ENCODE results near the gene ENG.
A peak's percentile ranks its signal among the peaks of the same experiment; 100 is the strongest.

ENG gene

DNA sequence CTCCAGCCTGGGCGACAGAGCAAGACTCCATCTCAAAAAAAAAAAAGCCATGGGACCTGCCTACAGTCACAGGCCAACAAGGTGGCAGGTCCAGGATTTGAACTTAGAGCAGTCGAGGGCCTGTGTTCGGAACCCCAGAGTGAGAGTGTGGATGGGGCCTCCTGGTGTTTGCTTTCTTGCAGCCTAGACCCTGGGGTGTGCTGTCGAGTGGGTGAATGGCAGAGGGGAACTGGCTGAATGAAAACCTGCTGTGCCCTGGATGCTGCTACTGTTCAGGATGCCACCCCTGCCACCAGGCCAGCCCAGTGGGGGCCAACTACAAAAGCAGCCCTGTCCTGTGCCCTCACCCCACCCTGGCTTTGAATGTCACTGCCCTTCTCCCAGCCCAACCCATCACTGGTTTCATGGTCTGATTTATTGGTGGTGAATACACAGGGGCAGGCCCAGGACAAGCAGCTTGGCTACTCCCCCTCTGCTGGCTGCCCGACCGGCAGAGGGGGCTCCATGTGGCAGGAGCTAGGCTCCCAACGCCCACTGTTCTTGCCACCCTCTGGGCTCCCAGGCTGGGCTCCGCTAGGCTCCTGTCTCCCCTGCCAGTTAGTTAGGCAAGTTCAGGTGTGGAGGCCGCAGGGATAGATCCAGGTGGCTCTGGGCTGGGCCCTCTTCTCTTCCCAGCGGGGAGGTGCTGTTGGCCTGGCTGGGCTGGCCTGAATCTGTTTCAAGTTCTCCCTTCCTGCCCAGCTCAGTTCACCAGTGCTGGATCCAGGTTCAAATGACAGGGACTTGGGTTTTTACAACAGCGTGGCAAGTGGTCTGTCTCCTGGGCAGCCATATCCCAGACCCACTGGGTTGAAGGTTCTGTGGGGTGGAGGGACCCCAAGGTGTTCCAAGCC is 39.6 kb downstream of the ENG start:
- no peak for DNase-seq (ENCODE audit: low read depth)

- DNase-seq (ENCODE audit: low read depth), result no peak
Measured at GRCh38 chr9:127813686-127814226, 40.7 kb downstream of the ENG start.

DNA sequence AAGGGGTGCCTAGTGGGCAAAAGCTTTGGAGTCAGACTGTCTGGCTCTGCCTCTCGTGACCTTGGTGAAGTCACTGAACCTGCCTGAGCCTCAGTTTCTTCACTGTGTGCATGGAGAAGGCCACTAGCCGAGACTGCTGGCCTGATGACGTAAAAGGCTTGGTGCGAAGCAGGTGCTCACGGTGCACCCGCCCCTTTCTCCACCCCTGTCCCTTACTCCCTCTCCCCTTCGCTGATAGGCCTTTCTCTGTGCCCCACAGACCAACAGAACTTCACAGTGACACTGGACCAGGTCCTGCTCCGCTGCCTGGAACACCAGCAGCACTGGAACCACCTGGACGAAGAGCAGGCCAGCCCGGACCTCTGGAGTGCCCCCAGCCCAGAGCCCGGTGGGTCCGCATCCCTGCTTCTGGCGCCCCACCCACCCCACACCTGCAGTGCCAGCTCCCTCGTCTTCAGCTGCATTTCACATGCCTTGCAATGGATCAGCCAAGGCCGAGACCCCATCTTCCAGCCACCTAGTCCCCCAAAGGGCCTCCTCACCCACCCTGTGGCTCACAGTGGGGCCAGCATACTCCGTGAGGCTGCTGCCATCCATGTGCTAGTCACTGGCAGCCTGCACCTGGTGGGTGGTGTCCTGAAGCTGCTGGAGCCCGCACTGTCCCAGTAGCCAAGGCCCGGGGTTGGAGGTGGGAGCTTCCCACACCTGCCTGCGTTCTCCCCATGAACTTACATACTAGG is 41.4 kb downstream of the ENG start:
- no peak for DNase-seq (ENCODE audit: low read depth)

DNA sequence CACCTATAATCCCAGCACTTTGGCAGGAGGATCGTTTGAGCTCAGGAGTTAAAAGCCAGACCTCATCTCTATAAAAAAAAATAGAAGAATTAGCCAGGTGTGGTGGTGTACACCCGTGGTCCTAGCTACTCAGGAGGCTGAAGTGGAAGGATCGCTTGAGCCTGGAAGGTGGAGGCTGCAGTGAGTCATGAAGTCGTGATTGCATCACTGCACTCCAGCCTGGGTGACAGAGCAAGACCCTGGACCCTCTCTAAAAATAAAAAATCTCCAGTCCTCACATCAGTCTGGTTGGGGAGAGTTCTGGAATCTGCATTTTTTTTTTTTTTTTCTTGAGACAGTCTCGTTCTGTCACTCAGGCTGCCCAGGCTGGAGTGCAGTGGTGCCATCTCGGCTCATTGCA is 42.4 kb downstream of the ENG start:
- no peak for DNase-seq (ENCODE audit: low read depth)

DNA sequence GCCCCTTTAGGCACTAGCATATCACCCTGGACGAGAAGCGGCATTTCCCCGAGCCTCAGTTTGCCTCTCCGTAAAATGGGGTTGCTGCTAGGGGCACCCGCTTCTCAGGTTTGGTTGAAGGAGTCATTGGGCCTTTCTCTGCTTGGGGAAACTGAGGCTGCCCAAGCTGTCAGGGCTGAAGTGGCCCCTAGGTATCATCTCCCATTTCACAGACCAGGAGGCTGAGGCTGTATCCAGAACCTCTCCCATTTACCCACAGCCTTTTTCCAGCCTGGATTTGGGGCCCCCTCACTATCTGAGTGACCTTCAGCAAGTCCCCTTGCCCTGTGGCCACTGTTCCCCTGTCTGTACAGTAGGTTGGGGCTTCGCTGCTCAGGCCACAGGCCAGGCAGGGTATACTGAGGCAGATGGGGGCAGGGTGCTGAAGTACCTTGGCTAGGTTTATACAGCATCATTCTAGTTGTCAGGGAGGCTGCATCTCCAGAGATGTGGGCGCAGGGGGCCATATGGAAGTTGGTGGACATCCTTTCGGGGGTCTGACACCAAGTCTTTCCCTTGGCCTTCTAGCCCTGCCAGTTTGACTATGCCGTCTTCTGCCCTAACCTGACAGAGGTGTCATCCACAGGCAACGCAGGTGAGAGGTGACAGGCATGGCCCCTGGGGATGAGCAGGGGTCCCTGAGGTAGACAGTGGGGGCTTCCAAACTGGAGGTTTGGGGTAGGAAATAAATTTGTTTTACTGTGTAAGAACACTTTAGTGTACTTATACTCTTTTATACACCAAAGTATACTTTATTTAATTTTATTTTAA is 43.9 kb downstream of the ENG start:
- DNase-seq (ENCODE audit: low read depth), result no peak

DNA sequence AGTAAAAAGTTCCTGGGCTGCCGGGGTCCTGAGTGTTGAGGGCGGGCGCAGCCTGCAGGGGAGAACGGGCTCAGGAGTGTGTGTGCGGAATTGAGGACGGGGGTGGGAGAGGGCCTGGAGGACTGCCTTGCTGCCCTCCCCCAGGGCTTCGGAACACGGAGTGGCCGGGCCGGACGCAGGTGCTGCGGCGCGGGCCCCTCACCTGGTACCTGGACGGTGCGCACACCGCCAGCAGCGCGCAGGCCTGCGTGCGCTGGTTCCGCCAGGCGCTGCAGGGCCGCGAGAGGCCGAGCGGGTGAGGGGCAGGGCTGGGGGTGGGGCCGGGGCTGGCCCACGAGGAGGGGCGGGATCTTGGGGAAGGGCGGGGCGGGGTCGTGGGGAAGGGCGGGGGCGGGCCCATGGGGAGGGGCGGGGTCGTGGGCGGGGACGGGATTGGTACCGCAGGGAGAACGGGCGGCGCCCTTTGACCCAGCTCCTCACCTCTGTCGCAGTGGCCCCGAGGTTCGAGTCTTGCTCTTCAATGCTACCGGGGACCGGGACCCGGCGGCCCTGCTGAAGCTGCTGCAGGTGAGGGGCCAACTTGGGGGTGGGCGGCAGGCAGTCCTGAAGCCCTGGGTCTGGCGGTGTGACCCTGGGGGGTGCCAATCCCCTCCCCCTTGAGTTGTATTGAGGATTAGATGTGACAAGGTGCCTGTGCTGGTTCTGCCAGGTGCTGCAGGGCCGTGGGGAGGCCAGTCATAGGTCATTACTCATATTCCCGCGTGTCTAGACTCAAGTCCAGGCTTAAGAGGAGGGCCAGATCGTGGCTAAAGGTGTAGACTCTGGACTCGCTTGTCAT is 44.7 kb downstream of the ENG start:
- DNase-seq (ENCODE audit: low read depth), result no peak

DNA sequence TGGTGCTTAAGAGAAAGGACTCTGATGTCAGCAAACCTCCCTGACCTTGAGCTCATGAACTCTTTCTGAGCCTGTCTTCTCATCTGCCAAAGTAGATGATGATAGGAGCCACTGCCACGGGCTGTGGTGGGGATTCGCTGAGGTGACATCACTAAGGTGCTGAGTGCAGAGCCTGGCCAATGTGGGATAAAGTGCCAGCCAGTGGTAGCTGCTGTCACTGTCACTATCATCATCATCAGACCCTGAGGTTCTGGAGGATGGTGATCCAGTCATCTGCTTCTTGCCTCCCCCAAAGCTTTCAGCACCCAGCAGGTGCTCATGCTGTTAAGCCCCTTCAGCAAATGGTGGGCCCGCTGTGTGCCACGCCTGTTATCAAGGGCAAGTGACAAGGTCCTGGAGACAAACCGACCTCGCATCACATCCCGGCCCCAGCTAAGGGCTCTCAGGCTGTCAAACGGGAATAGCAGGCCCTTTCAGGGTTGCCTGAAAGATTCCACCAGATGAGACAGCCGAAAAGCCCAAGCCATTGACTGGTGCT is 45.4 kb downstream of the ENG start:
- no peak for DNase-seq (ENCODE audit: low read depth)

DNA sequence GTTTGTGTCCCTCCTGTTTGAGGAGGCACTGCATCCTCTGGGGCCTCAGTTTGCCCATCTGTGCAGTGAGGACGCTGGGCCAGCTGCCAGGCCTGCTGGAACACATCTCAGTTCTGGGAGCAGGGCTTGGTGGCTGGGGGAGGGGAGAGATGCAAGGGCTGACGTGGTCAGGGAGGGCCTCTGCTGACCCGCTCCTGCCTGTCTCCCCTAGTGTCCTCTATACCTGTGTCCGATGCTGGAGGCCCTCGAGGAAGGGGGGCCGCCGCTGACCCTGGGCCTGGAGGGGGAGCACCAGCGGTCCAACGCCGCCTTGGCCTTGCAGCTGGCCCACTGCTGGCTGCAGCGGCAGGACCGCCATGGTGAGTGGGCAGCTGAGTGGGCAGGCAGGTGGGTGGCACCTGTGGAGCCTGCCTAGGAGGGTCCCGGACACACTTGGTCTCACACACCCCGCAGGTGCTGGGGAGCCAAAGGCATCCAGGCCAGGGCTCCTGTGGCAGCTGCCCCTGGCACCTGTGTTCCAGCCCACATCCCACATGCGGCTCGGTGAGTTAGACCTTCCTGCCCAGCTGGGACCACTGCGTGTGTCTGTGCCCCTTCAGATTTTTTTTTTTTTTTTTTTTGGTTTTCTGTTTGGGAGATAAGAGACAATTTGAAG is 46.0 kb downstream of the ENG start:
- no peak for DNase-seq (ENCODE audit: low read depth)

GRCh38 chr9:127806871-127807270 is 47.6 kb downstream of the ENG start:
- no peak for DNase-seq (ENCODE audit: low read depth)

DNA sequence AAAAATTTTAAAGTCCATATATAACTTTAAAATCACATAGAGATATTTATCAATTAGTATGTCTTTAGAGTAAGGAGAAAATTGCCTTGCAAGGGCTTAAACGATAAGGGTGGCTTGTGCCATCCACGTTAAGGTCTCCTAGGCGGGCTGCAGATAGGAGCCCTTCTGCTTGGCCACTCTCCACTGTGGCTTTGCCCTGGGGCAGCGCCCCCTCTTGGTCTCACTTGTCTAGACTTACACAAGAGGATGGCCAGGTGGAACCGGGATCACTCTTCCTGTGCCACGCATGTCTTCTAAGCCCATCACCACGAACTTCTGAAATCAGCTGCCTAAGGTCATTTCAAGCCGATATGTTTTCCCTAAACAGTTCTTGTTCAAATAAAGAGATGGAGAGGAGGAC is 48.8 kb downstream of the ENG start:
- DNase-seq (ENCODE audit: low read depth), result no peak

- DNase-seq (ENCODE audit: low read depth), result no peak
Measured at GRCh38 chr9:127803507-127804352, 50.7 kb downstream of the ENG start.

DNA sequence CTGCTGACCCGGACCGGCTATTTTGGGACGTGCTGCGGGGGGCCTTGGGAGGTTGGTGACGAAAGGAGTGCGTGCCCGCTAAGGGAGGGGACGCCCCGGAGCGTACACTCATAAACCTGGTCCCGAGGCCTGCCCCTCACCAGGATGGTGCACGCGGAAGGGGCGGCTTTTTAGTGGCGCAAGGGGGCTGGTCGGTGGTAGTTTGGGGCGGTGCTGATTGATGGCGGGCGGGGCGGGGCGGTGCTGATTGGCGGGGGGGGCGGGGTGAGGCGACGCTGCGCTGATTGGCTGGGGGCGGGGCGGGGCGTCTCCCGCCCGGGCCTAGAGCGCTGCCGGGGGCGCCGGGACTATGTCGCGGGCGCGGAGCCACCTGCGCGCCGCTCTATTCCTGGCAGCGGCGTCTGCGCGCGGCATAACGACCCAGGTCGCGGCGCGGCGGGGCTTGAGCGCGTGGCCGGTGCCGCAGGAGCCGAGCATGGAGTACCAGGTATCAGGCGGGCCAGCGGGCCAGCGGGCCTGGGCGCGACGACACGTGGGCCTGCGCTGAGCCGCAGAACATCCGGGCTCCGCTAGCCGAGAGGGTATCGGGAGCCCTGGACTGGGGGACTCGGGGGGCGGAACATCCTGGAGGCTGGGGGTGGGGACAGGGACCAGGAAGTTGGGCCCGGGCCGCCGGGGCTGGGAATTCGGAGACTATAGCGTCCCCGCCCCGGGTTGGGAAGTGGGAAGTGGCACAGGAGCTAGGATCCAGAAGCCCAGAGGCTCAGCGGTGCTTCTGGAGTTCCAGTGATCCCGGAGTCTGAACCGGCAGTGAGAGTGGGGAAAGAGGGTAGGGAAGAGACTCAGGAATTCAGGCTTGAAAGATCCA is 51.6 kb downstream of the ENG start, which contains the start of gene FPGS:
Gene FPGS (plus strand): TSS at position 307 of the 868 bp plus-strand sequence. CDS start 43 bp downstream, at position 350.
- DNase-seq (ENCODE audit: low read depth), result peak; percentile 62

DNA sequence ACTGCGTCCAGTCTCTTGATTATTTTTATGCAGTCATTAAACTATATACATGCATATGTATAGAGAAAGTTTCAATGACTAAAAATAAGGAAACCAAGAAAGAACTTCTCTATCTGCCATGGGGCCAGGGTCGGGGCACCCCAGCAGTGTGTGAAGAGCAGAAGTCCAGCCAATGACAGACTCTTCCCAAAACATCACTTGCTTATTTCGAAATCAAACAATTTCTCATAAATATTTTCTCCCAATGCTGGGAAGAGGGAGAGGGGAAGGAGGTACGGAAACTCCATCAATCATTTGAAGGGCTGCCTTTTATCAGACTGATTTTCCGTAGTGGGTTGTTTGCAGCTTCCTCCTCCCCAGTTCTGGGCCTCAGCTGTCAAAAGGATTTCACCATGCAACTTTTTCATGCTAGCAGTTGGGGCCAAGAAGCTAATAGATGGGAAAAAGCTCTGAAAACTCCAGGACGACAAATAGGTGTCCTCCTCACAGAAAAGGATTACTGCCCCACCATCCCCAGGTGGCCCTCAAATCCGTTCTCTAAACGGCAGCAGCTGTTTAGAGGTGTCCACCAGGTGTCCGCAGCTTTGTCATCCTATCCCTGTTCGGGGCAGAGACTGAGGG is 52.4 kb downstream of the ENG start:
- DNase-seq (ENCODE audit: low read depth), result no peak

GRCh38 chr9:127796852-127797370 is 57.5 kb downstream of the ENG start:
- DNase-seq (ENCODE audit: low read depth), result no peak

- DNase-seq (ENCODE audit: low read depth), result no peak
Measured at GRCh38 chr9:127796225-127796813, 58.1 kb downstream of the ENG start.

GRCh38 chr9:127794001-127794791 is 60.3 kb downstream of the ENG start:
- no peak for DNase-seq (ENCODE audit: low read depth)
